Loucy (cell line): ENCODE data around the gene CC2D2A.

Experiments
- H2AFZ ChIP-seq: fragments of 200-600 bp; sonication (generic); 2 replicates; pipeline ENCODE4 v1.6.0; 2016; ENCODE audit warnings: antibody characterized with exemption, mild to moderate bottlenecking, low read length, moderate library complexity
- H3F3A ChIP-seq: fragments of 200-600 bp; 2 replicates; pipeline ENCODE4 v1.6.0; 2016; ENCODE audit warnings: antibody characterized with exemption, low read depth, mild to moderate bottlenecking
- H3K27me3 ChIP-seq: fragments of 200-600 bp; sonication (generic); 2 replicates; pipeline ENCODE4 v1.6.1; 2014; ENCODE audit warnings: low read length, mild to moderate bottlenecking; ENCODE audit not compliant: insufficient read depth, poor library complexity, severe bottlenecking
- H3K36me3 ChIP-seq: fragments of 200-600 bp; sonication (generic); 2 replicates; pipeline ENCODE4 v1.6.1; 2016; ENCODE audit warnings: low read length; ENCODE audit not compliant: insufficient read depth
- H3K4me1 ChIP-seq: fragments of 200-600 bp; sonication (generic); 2 replicates; pipeline ENCODE4 v1.5.1; 2014; ENCODE audit warnings: low read length, mild to moderate bottlenecking; ENCODE audit not compliant: insufficient read depth, poor library complexity, severe bottlenecking
- H3K4me2 ChIP-seq: fragments of 200-600 bp; sonication (generic); 2 replicates; pipeline ENCODE4 v1.6.0; 2014; ENCODE audit warnings: antibody characterized with exemption, low read length, low read depth, mild to moderate bottlenecking; ENCODE audit not compliant: poor library complexity, severe bottlenecking
- H3K4me3 ChIP-seq: fragments of 200-600 bp; sonication (generic); 2 replicates; pipeline ENCODE4 v1.5.1; 2014; ENCODE audit warnings: low read length, mild to moderate bottlenecking, mixed read lengths; ENCODE audit not compliant: poor library complexity, severe bottlenecking
- H3K79me2 ChIP-seq: fragments of 200-600 bp; sonication (generic); 2 replicates; pipeline ENCODE4 v1.6.1; 2014; ENCODE audit warnings: low read length; ENCODE audit not compliant: insufficient read depth
- H3K9ac ChIP-seq: fragments of 200-600 bp; sonication (generic); 2 replicates; pipeline ENCODE4 v1.6.0; 2014; ENCODE audit warnings: mild to moderate bottlenecking, low read depth, low read length, moderate library complexity; ENCODE audit not compliant: poor library complexity, severe bottlenecking
- H3K9me2 ChIP-seq: fragments of 200-600 bp; sonication (generic); replicated peaks from 2 replicates; pipeline ENCODE4 v1.6.1; 2016; ENCODE audit warnings: low read depth, low read length, mixed read lengths
- H3K9me3 ChIP-seq: fragments of 200-600 bp; sonication (generic); 2 replicates; pipeline ENCODE4 v1.6.1; 2014; ENCODE audit warnings: mild to moderate bottlenecking, antibody characterized with exemption, low read length, low read depth; ENCODE audit not compliant: insufficient read depth
- H4K20me1 ChIP-seq: fragments of 200-600 bp; sonication (generic); 2 replicates; pipeline ENCODE4 v1.6.0; 2014; ENCODE audit warnings: antibody characterized with exemption, low read length, mild to moderate bottlenecking; ENCODE audit not compliant: insufficient read depth, poor library complexity, severe bottlenecking
- CTCF ChIP-seq: fragments of 200-600 bp; sonication (generic); conservative IDR thresholded peaks from 2 replicates; pipeline ENCODE4 v1.5.1; 2014; ENCODE audit warnings: mild to moderate bottlenecking, antibody characterized with exemption, low read length
- EZH2phosphoT487 ChIP-seq: fragments of 200-600 bp; IDR thresholded peaks from 2 replicates; pipeline ENCODE4 v1.6.1; 2018; ENCODE audit warnings: antibody characterized with exemption, mild to moderate bottlenecking, moderate library complexity, borderline replicate concordance

Gene CC2D2A

GRCh38 chr4:15562623-15563022, 92.9 kb downstream of the CC2D2A start:
- Histone ChIP-seq H3K36me3 (no peaks in the 10 kb centered on the region), H3K9me3 (no peaks in the 10 kb centered on the region), H3K4me2 (no peak overlapping the region), H3F3A (no peaks in the 10 kb centered on the region), H4K20me1 (no peaks in the 10 kb centered on the region), H3K4me3 (no peak overlapping the region), H3K79me2 (no peaks in the 10 kb centered on the region), H3K9me2 (no peaks in the 10 kb centered on the region), H2AFZ (no peak overlapping the region), H3K27me3 (no peaks in the 10 kb centered on the region), H3K9ac (no peak overlapping the region), H3K4me1 (no peaks in the 10 kb centered on the region)
- TF ChIP-seq CTCF, result no peak
- TF ChIP-seq EZH2phosphoT487, result no peak

GRCh38 chr4:15563871-15564270, 94.2 kb downstream of the CC2D2A start:
- no peaks in the 10 kb centered on the region for H4K20me1 ChIP-seq
- no peaks in the 10 kb centered on the region for H3K36me3 ChIP-seq
- TF ChIP-seq CTCF (no peak), EZH2phosphoT487 (no peak)
- no peak overlapping the region for H2AFZ ChIP-seq
- no peaks in the 10 kb centered on the region for H3K4me1 ChIP-seq
- no peaks in the 10 kb centered on the region for H3K27me3 ChIP-seq
- no peak overlapping the region for H3K9ac ChIP-seq
- H3K9me3 ChIP-seq, result no peaks in the 10 kb centered on the region
- H3F3A ChIP-seq, result no peaks in the 10 kb centered on the region
- no peak overlapping the region for H3K4me3 ChIP-seq
- no peaks in the 10 kb centered on the region for H3K79me2 ChIP-seq
- no peaks in the 10 kb centered on the region for H3K9me2 ChIP-seq
- H3K4me2 ChIP-seq, result no peak overlapping the region

GRCh38 chr4:15568821-15569220, 99.1 kb downstream of the CC2D2A start:
- TF ChIP-seq CTCF (no peak), EZH2phosphoT487 (no peak)
- Histone ChIP-seq H3K4me3 (no peak overlapping the region), H3K9me3 (no peaks in the 10 kb centered on the region), H2AFZ (no peak overlapping the region), H3K4me2 (no peak overlapping the region), H3K36me3 (no peaks in the 10 kb centered on the region), H4K20me1 (no peaks in the 10 kb centered on the region), H3K9me2 (no peaks in the 10 kb centered on the region), H3K79me2 (no peaks in the 10 kb centered on the region), H3F3A (no peaks in the 10 kb centered on the region), H3K4me1 (no peaks in the 10 kb centered on the region), H3K27me3 (no peaks in the 10 kb centered on the region), H3K9ac (no peak overlapping the region)
